Stomach (tissue), 4 donors: ENCODE measurements around the gene TPST2.

ENCODE experiments used
- CTCF ChIP-seq, 7 experiments: fragments of 450-650 bp in 4 of 7; fragments of 200-600 bp in 3 of 7; sonication (generic) in 3 of 7; IDR thresholded peaks; one replicate each; pipeline ENCODE4 v1.5.1; 2016 to 2019; ENCODE audit warnings: antibody characterized with exemption in 7 of 7, control low read depth in 2 of 7, mild to moderate bottlenecking in 1 of 7
- EP300 ChIP-seq: sonication (generic); formaldehyde crosslinking; IDR thresholded peaks from one replicate; pipeline ENCODE4 v1.6.1; 2017; ENCODE audit warnings: antibody characterized with exemption
- POLR2A ChIP-seq, 4 donors: fragments of 450-650 bp; IDR thresholded peaks; one replicate each; pipeline ENCODE4 v1.6.1; 2016; ENCODE audit warnings: antibody characterized with exemption in 4 of 4, control low read depth in 2 of 4, mild to moderate bottlenecking in 1 of 4, moderate library complexity in 1 of 4
- POLR2AphosphoS5 ChIP-seq, 3 donors: sonication (generic); formaldehyde crosslinking; IDR thresholded peaks; one replicate each; pipeline ENCODE4 v1.6.1; 2016; ENCODE audit warnings: antibody characterized with exemption in 3 of 3

GRCh38 chr22:26556904-26557303 lies 33.0 kb downstream of the TPST2 start:
- TF ChIP-seq CTCF (IDR thresholded peaks at IDR 0.05) (no peak), POLR2A (IDR thresholded peaks at IDR 0.05) (no peak), EP300 (no peak), POLR2AphosphoS5 (IDR thresholded peaks at IDR 0.05) (no peak)
